Measurements from ENCODE around the gene EPHB1.

The EPHB1 gene

GRCh38 chr3:135172191-135172869 lies 377.3 kb downstream of the EPHB1 start:
- no peaks in the 10 kb centered on the region for H3K9me3 ChIP-seq (ENCODE audit: low read length)
- no peak overlapping the region for H3K27ac ChIP-seq (ENCODE audit: low read depth, low read length, poor library complexity, severe bottlenecking)
- no peak overlapping the region for H2AFZ ChIP-seq (ENCODE audit: low read length)
- H3K4me2 ChIP-seq (ENCODE audit: low read length) = no peak overlapping the region
- no peaks in the 10 kb centered on the region for H3K9me2 ChIP-seq (ENCODE audit: low read depth, low read length)
- no peak overlapping the region for H3K4me3 ChIP-seq (ENCODE audit: low read depth, low read length, poor library complexity, severe bottlenecking)
- TF ChIP-seq CTCF (IDR thresholded peaks at IDR 0.05; ENCODE audit: low read length) (no peak), EZH2 (IDR thresholded peaks at IDR 0.05; ENCODE audit: borderline replicate concordance, low read length) (no peak)
- H3K36me3 ChIP-seq (ENCODE audit: insufficient read depth, low read length) = no peaks in the 10 kb centered on the region
- no peaks in the 10 kb centered on the region for H3F3A ChIP-seq (ENCODE audit: insufficient read depth, low read length)
- no peaks in the 10 kb centered on the region for H3K27me3 ChIP-seq (ENCODE audit: insufficient read depth, low read length)
- H3K9ac ChIP-seq (ENCODE audit: low read length) = no peak overlapping the region
- H3K79me2 ChIP-seq (ENCODE audit: insufficient read depth, low read length) = no peaks in the 10 kb centered on the region
- H3K4me1 ChIP-seq (ENCODE audit: insufficient read depth, low read length, severe bottlenecking) = no peaks in the 10 kb centered on the region
- no peaks in the 10 kb centered on the region for H4K20me1 ChIP-seq (ENCODE audit: insufficient read depth, low read length)

- Histone ChIP-seq H4K20me1 (ENCODE audit: insufficient read depth, low read length) (no peaks in the 10 kb centered on the region), H3F3A (ENCODE audit: insufficient read depth, low read length) (no peaks in the 10 kb centered on the region), H3K36me3 (ENCODE audit: insufficient read depth, low read length) (no peaks in the 10 kb centered on the region), H3K27ac (ENCODE audit: low read depth, low read length, poor library complexity, severe bottlenecking) (no peak overlapping the region), H3K4me1 (ENCODE audit: insufficient read depth, low read length, severe bottlenecking) (no peaks in the 10 kb centered on the region), H3K4me2 (ENCODE audit: low read length) (no peak overlapping the region), H3K9ac (ENCODE audit: low read length) (no peak overlapping the region), H3K4me3 (ENCODE audit: low read depth, low read length, poor library complexity, severe bottlenecking) (no peak overlapping the region), H2AFZ (ENCODE audit: low read length) (no peak overlapping the region), H3K27me3 (ENCODE audit: insufficient read depth, low read length) (no peaks in the 10 kb centered on the region), H3K79me2 (ENCODE audit: insufficient read depth, low read length) (no peaks in the 10 kb centered on the region), H3K9me3 (ENCODE audit: low read length) (no peaks in the 10 kb centered on the region), H3K9me2 (ENCODE audit: low read depth, low read length) (no peaks in the 10 kb centered on the region)
- TF ChIP-seq EZH2 (IDR thresholded peaks at IDR 0.05; ENCODE audit: borderline replicate concordance, low read length) (no peak), CTCF (IDR thresholded peaks at IDR 0.05; ENCODE audit: low read length) (no peak)
These were observed 380.7 kb downstream of the EPHB1 start for GRCh38 chr3:135175728-135176277.

- no peaks in the 10 kb centered on the region for H3K9me2 ChIP-seq (ENCODE audit: low read depth, low read length)
- no peaks in the 10 kb centered on the region for H3K36me3 ChIP-seq (ENCODE audit: insufficient read depth, low read length)
- no peak overlapping the region for H3K27ac ChIP-seq (ENCODE audit: low read depth, low read length, poor library complexity, severe bottlenecking)
- no peak overlapping the region for H3K4me3 ChIP-seq (ENCODE audit: low read depth, low read length, poor library complexity, severe bottlenecking)
- no peaks in the 10 kb centered on the region for H3K79me2 ChIP-seq (ENCODE audit: insufficient read depth, low read length)
- no peaks in the 10 kb centered on the region for H3F3A ChIP-seq (ENCODE audit: insufficient read depth, low read length)
- H4K20me1 ChIP-seq (ENCODE audit: insufficient read depth, low read length) = no peaks in the 10 kb centered on the region
- H2AFZ ChIP-seq (ENCODE audit: low read length) = no peak overlapping the region
- no peaks in the 10 kb centered on the region; the same call in 1 of the 2 replicates for H3K27me3 ChIP-seq (ENCODE audit: insufficient read depth, low read length)
- H3K9me3 ChIP-seq (ENCODE audit: low read length) = no peaks in the 10 kb centered on the region
- H3K4me2 ChIP-seq (ENCODE audit: low read length) = no peak overlapping the region
- no peak overlapping the region for H3K9ac ChIP-seq (ENCODE audit: low read length)
- H3K4me1 ChIP-seq (ENCODE audit: insufficient read depth, low read length, severe bottlenecking) = no peaks in the 10 kb centered on the region
- TF ChIP-seq EZH2 (IDR thresholded peaks at IDR 0.05; ENCODE audit: borderline replicate concordance, low read length) (no peak), CTCF (IDR thresholded peaks at IDR 0.05; ENCODE audit: low read length) (no peak)
These were observed 381.8 kb downstream of the EPHB1 start for GRCh38 chr3:135176881-135177280.
